Ectodermal cell (in vitro differentiated cells): ENCODE data around the gene LOXHD1.

Experiments
- H3K27ac ChIP-seq: 2 replicates; pipeline ENCODE4 v1.7.0; 2013; ENCODE audit warnings: mild to moderate bottlenecking, low read depth, low read length; ENCODE audit not compliant: insufficient read depth, poor library complexity, severe bottlenecking
- H3K27me3 ChIP-seq: 2 replicates; pipeline ENCODE4 v1.7.0; 2013; ENCODE audit warnings: mild to moderate bottlenecking, low read length; ENCODE audit not compliant: insufficient read depth, control insufficient read depth, poor library complexity, severe bottlenecking
- H3K36me3 ChIP-seq: one replicate; pipeline ENCODE4 v1.7.0; 2013; ENCODE audit warnings: low read length; ENCODE audit not compliant: control insufficient read depth, insufficient read depth
- H3K4me1 ChIP-seq: one replicate; pipeline ENCODE4 v1.7.0; 2013; ENCODE audit warnings: low read length; ENCODE audit not compliant: control insufficient read depth, insufficient read depth
- H3K4me3 ChIP-seq: 2 replicates; pipeline ENCODE4 v1.7.0; 2013; ENCODE audit warnings: low read depth, low read length, control low read depth; ENCODE audit not compliant: insufficient read depth
- H3K9me3 ChIP-seq: 2 replicates; pipeline ENCODE4 v1.7.0; 2013; ENCODE audit warnings: mild to moderate bottlenecking, low read length, moderate library complexity; ENCODE audit not compliant: control insufficient read depth
- WGBS, 2 experiments: methylation state at CpG; one replicate each; pipeline ENCODE4 v1.1.7; 2013; ENCODE audit warnings: missing lambda C conversion rate in 2 of 2; 5-methylcytosine and 5-hydroxymethylcytosine counted together

The LOXHD1 gene

DNA sequence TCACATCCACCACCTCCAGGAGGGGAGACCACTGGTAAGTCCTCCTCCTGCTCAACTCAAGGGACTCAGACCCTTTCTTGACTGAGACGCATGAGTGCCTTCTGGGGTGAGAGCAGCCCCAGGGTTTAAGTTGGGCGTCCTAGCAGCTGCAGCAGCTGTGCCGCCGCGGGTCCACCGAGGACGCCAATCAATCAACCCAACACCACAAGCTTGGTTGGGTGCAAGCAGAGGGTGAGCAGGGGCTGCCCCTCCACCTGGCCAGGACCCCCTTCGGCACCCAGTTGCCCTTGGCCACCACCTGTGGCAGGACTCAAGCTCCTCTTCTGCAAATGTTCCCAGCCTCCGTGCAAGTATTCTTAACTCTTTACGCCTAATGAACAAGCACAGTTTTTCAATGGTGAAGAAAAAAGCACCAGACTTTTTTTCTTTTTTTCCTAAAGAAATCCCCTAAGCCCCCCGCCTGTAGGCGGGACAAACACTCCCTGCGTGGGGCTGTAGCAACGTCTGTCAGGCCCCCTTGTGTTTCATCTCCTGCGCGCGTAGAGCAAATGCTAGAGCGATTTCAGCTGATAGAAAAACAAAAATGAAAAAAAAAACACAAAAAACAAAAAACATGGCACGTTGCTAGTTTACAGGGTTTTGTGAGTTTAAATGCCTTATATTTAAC lies 197.1 kb downstream of the LOXHD1 start:
- WGBS, 2 experiments = 80 to 82% methylated on average over 18 of the region's 19 CpGs

DNA sequence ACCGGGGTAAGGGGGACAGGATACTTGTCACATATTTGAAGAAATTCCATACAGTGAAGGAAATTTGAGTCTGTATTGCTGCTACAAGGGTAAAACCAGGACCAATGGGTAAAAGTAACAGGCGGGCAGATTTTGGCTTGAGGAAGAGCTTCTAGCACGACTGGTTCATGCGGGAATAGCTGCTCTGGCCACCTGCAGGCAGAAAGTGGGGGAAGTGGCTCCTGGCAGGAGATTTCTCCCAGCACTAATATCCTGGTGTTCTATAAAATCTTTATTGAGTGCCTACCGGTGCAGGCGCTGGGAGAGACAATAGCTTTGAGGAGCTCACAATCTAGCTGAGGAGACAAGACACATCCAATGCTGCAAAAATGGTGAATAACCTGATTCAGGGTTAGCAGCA lies 198.5 kb downstream of the LOXHD1 start:
- peaks cover 29% of the 10 kb centered on the region for H3K4me1 ChIP-seq
- no peaks in the 10 kb centered on the region for H3K27me3 ChIP-seq
- H3K4me3 ChIP-seq = no peak overlapping the region
- no peaks in the 10 kb centered on the region for H3K9me3 ChIP-seq
- 38 to 40% methylated on average over 6 of the region's 6 CpGs for WGBS, 2 experiments
- H3K27ac ChIP-seq = no peak overlapping the region
- peaks cover 13% of the 10 kb centered on the region for H3K36me3 ChIP-seq

More for the DNA sequence above, 197.1 kb downstream of the LOXHD1 start:
- H3K27ac ChIP-seq = no peak overlapping the region
- no peak overlapping the region for H3K4me3 ChIP-seq
- H3K27me3 ChIP-seq = no peaks in the 10 kb centered on the region
- peaks cover 8% of the 10 kb centered on the region for H3K36me3 ChIP-seq
- H3K4me1 ChIP-seq = peaks cover 38% of the 10 kb centered on the region
- H3K9me3 ChIP-seq = no peaks in the 10 kb centered on the region

DNA sequence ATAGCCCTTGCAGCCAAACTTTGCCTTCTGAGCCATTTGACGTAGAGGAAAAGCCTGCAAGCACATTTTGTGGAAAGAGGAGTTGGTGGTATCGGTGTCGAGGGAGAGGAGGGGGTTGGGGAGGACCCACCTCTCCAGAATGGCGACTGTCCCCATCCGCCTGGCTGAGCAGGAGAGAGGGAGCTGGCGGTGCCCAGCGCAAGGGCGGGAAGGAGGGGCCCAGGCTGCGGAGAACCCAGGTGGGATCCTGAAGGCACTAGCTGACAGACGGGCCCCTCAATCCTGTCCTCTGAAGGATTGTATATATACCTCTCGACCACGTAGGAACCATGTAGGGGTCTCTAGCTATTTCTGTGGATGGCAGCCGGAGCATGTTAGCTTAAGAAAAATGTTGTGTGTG lies 200.3 kb downstream of the LOXHD1 start:
- H3K4me1 ChIP-seq = peaks cover 14% of the 10 kb centered on the region
- H3K27me3 ChIP-seq = no peaks in the 10 kb centered on the region
- H3K36me3 ChIP-seq = peaks cover 13% of the 10 kb centered on the region
- no peak overlapping the region for H3K27ac ChIP-seq
- no peaks in the 10 kb centered on the region for H3K9me3 ChIP-seq
- no peak overlapping the region for H3K4me3 ChIP-seq
- WGBS, 2 experiments = 96% methylated on average over 13 of the region's 13 CpGs

DNA sequence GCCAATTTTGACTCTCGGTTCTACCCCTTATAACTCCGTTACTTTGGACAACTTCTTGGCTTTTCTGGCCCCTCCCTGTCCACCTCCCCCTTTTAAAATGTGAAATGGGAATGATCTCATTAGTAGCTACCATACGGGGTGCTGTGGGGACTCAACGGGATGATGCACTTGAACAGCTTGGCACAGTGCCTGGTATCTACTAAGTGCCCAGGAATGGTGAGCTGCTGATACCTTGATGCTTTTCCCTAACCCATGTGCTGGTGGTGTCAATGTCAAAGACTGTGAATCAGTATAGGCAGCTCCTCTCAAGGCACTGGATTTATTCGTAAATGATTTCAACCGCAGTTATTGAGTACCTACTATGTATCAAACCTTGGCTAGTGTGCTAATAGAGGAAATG lies 204.2 kb downstream of the LOXHD1 start:
- no peaks in the 10 kb centered on the region for H3K9me3 ChIP-seq

DNA sequence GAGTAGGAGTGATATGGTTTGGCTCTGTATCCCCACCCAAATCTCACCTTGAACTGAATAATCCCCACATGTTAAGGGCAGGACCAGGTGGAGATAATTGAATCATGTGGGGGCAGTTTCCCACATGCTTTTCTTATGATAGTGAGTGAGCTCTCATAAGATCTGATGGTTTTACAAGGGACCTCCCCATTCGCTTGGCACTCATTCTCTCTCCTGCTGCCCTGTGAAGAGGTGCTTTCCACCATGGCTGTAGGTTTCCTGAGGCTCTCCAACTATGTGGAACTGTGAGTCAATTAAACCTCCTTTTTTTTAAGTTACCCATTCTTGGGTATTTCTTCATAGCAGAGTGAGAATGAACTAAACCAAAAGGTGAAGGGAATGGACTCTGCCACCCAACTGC lies 207.5 kb downstream of the LOXHD1 start:
- Histone ChIP-seq H3K27me3 (no peaks in the 10 kb centered on the region), H3K4me1 (peaks cover 5% of the 10 kb centered on the region), H3K4me3 (no peak overlapping the region), H3K9me3 (no peaks in the 10 kb centered on the region), H3K27ac (no peak overlapping the region), H3K36me3 (peaks cover 23% of the 10 kb centered on the region)
- 0% methylated on average over 1 of the region's 1 CpG for WGBS, 2 experiments

More for the DNA sequence above, 204.2 kb downstream of the LOXHD1 start:
- Histone ChIP-seq H3K27ac (no peak overlapping the region), H3K36me3 (peaks cover 33% of the 10 kb centered on the region), H3K4me3 (no peak overlapping the region), H3K27me3 (no peaks in the 10 kb centered on the region), H3K4me1 (peaks cover 6% of the 10 kb centered on the region)
- 96% methylated on average over 6 of the region's 6 CpGs for WGBS, 2 experiments

DNA sequence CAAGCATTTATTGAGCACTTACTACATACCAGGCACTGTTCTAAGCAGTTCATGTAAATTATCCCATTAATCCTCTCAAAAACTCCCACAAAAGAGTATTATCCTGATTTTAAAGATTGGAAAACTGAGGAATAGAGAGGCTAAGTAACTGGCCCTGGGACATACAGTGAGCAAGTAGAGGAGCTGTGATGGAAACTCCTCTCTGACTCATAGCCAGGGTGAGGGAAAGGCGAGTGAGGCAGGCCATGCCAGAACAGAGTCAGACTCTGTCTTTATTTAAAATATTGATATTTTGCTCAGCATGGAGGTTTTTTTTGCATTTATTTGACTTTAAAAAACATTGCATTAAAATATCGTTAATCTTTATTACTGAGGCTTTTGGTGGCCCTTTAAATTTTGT lies 208.0 kb downstream of the LOXHD1 start:
- no peak overlapping the region for H3K27ac ChIP-seq
- WGBS, 2 experiments = 95 to 100% methylated on average over 2 of the region's 2 CpGs
- H3K27me3 ChIP-seq = no peaks in the 10 kb centered on the region
- peaks cover 20% of the 10 kb centered on the region for H3K36me3 ChIP-seq
- H3K4me3 ChIP-seq = no peak overlapping the region
- H3K4me1 ChIP-seq = peaks cover 5% of the 10 kb centered on the region
- no peaks in the 10 kb centered on the region for H3K9me3 ChIP-seq

DNA sequence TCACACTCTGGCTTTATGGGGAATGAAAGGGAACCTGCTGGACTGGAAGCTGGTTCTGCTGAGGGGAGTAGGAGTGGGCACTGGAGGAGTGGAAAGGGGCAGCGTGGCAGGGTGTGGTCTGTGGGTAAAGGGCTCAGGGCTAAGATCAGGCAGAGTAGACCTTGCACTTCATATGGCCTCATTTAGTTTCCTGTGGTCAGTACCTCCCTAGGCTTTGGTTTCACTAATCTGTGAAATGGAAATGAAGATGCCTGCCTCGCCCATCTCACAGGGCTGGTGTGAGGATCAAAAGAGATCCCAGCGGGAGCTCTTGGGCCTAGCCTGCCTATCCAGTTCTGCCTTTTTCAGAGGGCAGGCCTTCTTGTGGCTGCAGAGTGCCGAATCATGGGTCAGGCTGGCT lies 208.7 kb downstream of the LOXHD1 start:
- Histone ChIP-seq H3K9me3 (no peaks in the 10 kb centered on the region), H3K4me1 (peaks cover 5% of the 10 kb centered on the region), H3K27me3 (no peaks in the 10 kb centered on the region), H3K27ac (no peak overlapping the region), H3K36me3 (peaks cover 20% of the 10 kb centered on the region), H3K4me3 (no peak overlapping the region)
- WGBS, 2 experiments = 18 to 21% methylated on average over 4 of the region's 4 CpGs

DNA sequence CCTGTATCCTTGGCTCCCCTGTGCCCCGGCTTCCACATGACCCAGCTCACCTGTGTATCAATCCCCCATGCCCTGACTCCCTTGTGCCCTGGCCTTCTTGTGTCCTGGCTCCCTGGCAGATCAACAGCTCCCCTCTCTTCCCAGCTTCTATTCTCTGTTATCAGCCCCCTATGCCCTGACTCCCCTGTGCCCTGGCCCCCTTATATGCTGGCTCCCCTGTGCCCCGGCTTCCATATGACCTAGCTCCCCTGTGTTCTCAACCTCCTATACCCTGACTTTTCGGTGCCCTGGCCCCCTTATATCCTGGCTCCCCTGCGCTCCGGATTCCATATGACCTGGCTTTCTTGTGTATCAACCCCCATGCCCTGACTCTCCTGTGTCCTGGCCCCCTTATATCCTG lies 209.2 kb downstream of the LOXHD1 start:
- Histone ChIP-seq H3K4me1 (peaks cover 5% of the 10 kb centered on the region), H3K9me3 (no peaks in the 10 kb centered on the region), H3K36me3 (peaks cover 20% of the 10 kb centered on the region), H3K27me3 (no peaks in the 10 kb centered on the region), H3K4me3 (no peak overlapping the region), H3K27ac (no peak overlapping the region)
- 85 to 91% methylated on average over 5 of the region's 5 CpGs for whole genome bisulfite sequencing, 2 experiments

DNA sequence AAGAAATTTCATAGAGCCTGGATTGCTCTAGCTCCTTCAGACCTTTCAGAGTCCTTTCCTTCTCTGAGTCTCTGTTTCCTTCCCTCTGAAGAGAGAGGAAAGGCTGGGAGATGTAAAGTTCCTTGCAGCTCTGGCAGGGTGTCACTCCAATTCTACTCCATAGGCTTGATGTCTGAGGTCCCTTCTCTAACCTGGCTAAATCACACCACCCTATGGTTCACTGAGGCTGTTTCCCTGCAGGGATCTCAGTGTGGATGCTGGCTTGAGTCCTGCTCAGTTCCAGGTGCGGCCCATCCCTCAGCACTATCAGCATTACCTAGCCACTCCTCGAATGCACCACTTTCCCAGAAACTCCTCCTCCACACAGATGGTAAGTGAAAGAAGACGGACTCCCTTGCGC lies 209.7 kb downstream of the LOXHD1 start:
- Histone ChIP-seq H3K4me1 (peaks cover 5% of the 10 kb centered on the region), H3K9me3 (no peaks in the 10 kb centered on the region), H3K36me3 (peaks cover 20% of the 10 kb centered on the region), H3K27ac (no peak overlapping the region), H3K4me3 (no peak overlapping the region), H3K27me3 (no peaks in the 10 kb centered on the region)
- 86 to 92% methylated on average over 4 of the region's 4 CpGs for WGBS, 2 experiments

DNA sequence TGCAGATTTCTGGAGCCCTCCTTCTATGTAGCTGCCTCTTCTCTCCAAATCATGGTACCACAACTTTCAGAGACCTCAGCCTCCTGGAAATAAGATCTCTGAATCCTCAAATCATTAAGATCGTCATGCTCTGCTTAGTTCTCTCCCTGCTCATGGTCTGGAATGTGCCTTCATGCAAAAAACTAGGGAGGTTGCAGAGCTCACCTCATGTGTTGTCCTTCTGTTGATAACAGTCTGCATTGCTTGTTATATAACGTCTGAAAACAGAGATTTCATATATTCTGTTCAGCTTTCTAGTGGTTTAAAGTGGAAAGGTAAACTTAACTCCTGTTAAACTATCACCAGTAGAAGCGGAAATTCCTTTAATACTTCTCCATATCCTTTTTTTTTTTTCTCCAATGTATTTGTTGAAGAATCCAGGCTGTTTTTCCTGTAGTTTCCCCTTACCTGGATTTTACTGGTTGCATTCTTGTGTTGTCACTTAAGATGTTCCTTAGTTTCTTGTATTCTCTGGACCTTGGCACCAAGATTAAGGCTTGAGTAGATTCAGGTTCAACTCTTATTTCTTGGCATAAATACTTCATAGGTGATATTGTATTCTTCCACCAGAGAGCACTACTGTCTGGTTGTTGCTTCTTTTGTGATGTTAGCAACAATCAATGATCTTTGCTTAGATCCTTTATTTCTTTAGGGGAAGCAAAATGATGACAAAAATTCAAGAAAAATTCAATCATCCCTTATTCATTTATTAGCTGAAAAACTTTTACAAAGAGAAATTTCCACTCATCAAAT lies 211.3 kb downstream of the LOXHD1 start:
- no peak overlapping the region for H3K4me3 ChIP-seq
- H3K36me3 ChIP-seq = peaks cover 12% of the 10 kb centered on the region
- peaks cover 5% of the 10 kb centered on the region for H3K4me1 ChIP-seq
- H3K27me3 ChIP-seq = no peaks in the 10 kb centered on the region
- no peaks in the 10 kb centered on the region for H3K9me3 ChIP-seq
- H3K27ac ChIP-seq = no peak overlapping the region
- 90 to 92% methylated on average over 2 to 3 of the region's 3 CpGs for whole genome bisulfite sequencing, 2 experiments
